NCI-H526 (cell line): Measurements from ENCODE around the gene CCDC8.
"Not testable (repeated sequence)": the region's sequence is repeated elsewhere in the genome, so short reads cannot be mapped to it uniquely, and the experiment has no call there.

Source experiments
- DNase-seq, 2 experiments: peaks; one replicate each; lab custom pipeline; 2025; lab: John Stamatoyannopoulos, UW

The CCDC8 gene

DNA sequence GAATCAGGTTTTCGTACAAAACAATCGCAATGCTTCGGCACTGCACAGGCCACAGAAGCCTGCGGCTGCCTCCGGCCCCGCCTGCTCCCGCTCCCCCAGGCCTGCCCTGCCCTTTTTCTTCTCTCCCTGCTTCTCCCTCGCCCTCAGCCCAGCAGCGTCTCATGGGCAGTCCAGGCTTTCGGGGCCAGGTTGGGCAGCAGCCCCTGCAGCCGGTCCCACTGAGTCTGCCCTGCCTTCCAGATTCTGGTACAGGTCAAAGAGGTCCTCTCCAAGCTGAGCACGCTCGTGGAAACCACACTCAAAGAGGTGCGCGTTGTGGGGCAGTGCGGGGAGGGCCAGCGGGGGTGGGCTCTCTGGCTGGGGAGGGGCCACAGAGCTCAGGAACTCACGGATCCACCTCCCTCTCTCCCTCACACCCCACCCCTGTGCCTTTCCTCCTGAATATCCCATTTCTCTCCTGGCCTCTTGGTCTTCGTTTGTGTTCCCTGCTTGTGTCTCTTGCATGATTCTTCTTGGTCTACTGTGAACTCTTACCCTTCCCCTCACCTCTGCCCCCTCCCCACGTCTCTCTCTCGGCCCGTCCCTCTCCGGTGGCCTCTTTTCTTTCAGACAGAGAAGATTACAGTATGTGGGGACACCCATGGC is 30.1 kb downstream of the CCDC8 start:
- no peak for DNase-seq

DNA sequence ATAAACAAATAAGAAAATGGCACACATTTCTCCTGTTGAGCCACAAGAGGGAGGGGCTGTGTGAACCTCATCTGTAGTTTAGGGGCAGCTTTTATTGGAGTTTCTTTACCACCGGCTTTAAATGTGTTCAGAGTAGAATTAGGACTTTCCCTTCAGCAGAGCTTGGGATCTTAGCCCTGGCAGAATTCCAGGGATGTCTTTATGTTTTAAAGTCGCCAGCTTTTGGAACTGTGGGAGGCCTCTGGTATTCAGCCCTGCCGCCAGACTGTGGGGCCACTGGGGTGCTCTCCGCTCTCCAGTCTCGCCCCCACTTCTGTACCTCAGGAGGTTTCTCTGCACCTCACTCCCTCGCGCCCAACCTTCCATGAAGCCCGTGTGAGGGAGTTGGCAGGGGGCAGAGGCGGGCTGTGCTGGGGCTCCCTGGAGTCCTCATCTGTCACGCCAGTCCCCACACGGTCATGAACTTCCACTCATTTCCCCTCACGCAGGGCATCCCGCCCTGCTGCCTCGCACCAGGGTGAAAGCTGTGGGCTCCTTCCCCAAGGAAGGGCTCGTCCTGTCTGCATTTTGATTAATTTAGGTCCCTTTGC is 31.5 kb downstream of the CCDC8 start:
- DNase-seq = no peak

DNA sequence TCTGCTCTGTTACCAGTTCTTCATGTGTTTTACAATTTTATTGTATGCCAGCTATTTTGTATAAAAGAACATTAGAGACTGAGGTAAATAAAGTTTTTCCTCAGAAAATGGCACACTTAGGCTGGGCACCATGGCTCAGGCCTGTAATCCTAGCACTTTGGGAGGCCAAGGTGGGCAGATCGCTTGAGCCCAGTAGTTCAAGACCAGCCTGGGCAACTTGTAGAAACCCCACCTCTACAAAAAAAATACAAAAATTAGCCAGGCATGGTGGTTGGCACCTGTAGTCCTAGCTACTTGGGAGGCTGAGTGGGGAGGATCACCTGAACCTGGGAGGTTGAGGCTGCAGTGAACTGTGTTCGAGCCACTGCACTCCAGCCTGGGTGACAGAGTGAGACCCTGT is 32.0 kb downstream of the CCDC8 start:
- DNase-seq = no peak

DNA sequence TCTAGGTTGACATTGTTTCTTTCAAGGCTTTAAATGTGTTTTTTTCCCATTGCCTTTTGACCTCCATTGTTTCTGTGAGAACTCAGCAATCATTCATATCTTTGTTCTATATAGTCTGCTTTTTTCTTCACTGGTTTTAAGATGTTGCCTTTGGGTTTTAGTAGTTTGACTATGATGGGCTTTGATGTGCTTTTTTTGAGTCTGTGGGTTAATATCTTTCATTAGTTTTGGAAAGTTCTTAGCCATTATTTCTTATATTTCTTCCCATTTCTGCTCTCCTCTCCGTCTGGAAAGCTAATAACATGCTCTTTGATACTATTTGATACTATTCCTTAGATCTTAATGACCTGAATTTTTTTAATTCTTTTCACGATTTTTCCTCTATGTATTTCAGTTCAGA is 32.7 kb downstream of the CCDC8 start:
- no peak for DNase-seq

DNA sequence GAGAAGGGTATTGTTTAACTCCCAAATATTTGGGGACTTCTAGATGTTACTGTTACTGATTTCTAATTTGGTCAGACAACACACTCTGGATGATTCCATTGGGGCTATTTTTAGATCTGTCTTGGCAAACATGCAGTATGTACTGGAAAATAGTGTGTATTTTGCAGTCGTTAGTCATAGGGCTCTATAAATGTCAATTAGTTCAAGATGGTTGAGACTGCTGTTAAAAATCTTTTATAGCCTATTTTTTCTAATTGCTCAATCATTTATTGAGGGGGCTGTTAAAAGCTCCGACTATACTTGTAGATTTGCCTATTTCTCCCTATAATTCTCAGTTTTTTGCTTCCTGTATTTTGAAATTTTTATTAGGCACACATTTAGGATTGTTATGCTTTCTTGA is 35.1 kb downstream of the CCDC8 start:
- no peak for DNase-seq

DNA sequence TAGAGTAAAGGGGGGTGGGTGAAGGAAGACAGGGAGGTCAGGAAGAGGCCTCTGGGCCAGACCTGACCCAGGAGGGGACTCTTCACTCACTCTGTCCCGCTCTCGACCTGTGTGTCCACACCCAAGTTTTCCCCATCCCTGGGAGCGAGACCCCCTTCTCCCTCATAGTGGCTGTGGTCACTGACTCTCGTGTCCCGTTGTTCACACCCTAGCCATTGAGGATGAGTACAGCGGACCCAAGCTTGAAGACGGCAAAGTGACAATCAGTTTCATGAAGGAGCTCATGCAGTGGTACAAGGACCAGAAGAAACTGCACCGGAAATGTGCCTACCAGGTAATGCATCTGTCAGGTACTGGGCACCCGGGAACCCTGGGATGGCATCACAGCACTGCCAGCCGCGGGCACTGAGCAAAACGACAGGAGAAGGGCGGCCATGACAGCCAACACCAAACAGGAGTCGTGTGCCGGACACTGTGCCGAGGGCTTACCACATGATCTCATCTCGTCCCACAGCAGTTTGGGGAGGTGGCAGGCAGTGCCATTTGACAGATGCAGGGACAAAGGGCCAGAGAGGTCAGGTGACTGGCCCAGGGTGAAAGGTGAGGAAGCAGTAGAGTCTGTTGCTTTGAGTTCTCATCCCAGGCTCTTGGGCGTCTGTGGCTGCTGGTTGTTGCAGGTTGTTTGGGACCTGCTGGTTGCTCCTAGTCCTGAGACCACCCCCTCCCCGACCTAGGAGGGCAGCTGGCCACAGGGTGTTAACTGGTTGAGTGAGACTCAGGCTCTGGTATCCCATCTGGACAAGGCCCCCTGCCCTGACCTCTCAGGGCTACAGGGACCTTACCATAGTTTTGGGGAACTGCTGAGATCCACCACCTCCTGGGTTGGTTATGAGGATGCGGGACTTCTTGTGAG is 36.9 kb downstream of the CCDC8 start:
- no peak for DNase-seq

DNA sequence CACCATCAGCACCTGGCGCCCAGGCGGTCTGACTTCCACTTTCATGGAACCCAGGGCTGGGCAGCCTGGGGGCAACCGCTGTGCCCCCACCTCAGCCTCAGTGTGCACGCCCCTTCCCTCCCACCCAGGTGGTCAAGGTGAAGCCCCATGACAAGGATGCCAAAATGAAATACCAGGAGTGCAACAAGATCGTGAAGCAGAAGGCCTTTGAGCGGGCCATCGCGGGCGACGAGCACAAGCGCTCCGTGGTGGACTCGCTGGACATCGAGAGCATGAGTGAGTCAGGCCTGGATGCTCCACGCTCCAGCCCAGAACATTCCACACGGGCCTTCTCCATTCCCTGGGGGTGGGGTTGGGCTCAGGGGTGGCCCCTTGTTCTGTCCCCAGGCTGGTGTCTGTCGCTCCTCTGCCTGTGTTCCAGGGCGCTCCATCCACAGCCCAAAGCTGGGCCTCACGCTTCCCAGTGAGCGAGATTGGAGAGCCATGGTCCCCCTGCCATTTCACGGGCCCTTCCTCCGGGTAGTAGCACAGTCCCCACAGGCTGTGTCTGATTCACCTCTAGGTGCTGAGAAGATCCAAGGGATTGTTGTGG is 37.8 kb downstream of the CCDC8 start:
- not testable (repeated sequence) for DNase-seq

DNA sequence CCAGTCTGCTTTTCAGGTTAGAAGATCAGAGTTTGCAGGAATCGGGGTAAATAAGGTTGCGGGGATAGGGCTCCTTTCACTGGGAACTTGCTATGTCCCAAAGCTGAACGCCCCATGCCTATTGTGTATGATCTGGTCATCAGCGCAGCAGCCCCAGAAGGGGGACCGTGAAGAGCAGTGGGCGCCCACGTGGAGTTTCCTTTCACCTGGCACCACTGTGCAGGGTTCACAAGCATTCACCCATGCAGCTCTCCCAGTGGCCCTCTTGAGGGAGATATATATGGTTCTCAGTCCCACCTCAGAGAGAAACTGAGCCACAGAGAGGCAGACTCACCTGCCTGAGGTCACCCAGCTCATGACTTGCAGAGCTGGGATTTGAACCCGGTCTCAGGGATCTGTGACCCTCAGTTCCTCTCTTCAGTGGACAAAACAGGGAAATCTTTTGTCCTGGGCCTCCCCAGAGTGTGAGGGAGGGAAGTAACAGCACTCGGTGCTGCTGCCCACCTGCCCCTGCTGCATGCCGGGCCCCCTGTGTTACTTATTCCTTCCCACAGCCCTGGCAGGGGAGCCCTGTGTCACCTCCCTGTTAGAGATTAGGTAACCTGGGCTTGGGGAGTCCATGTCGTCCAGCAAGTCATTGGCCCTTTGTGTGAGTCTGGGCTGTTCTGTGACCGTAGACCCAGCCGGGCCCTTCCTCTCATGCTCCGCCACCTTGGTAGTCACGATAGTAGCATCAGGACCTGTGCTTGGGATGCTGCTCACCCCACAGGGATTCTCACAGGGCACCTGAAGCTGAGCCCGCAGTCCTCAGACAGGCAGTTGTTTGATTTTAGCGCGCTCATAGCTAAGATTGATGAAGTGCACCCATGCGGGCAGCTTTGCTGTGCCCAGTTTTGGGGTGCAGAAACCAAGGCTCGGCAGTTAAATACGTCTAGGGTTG is 38.6 kb downstream of the CCDC8 start:
- DNase-seq = no peak

DNA sequence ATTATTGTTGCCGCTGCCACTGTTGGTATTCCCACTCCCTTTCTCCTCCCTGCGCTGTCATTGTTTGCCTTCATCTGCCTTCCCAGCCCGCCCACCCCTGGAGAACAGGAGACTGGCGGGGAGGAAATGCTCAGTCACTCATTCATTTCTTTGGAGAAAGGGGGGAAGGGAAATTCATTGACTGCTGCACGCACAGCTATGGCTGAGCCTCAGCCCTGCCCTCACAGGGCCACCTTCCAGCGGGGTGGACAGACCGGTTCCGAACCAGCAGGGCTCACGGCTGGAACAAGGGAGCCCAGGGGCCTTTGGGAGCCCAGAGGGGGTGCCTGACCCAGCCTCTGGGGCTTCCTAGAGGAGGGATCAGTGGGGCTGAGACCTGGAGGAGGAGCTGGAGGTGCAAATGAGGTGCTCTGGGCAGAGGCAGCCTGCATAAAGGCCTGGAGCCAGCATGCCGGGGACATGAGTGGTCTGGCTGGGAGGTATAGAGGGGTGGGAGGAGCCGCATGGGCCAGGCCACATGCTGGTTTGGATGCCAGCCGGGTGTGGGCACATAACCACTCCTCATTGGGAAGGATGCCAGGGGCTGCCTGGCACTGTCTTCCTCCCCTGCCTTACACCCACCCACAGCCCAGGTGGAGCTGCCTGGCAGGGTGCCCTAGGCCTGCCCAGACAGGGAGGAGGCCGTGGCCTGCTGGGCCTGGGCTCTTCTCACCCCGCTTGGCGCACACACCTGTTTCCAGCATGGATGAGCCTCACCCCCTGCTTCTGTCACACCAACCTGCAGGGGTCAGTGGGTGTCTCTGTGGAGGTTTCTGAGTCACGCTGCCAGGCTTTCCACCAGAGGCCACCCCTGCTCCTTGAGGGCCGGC is 39.6 kb downstream of the CCDC8 start:
- no peak for DNase-seq

DNA sequence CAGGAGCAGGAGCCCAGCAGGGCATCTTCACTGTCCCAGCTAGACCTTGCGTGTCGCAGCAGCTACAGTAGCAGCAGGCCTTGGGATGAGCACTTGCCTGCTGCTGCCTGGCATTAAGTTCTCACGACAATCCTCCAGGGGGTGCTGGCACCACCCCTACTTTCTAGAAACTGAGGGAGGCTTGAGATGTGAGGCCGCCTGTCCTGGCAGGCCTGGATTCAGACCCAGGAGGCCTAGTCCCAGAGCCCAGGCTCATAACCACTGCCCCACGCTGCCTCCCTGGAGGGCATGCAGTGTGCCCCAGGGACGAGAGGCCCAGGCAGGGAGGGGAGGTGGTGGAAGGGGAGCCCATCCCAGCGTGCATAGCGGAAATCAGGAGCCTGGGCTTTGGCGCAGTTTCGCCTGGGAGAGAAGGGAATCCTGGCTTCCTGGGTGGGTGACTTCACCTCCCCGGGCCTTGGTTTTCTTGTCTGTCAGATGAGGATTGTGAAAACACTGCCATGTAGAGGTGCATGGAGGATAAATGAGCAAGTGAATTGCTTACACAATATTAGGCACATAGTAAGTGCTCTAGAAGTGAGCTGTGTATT is 40.4 kb downstream of the CCDC8 start:
- no peak for DNase-seq

DNA sequence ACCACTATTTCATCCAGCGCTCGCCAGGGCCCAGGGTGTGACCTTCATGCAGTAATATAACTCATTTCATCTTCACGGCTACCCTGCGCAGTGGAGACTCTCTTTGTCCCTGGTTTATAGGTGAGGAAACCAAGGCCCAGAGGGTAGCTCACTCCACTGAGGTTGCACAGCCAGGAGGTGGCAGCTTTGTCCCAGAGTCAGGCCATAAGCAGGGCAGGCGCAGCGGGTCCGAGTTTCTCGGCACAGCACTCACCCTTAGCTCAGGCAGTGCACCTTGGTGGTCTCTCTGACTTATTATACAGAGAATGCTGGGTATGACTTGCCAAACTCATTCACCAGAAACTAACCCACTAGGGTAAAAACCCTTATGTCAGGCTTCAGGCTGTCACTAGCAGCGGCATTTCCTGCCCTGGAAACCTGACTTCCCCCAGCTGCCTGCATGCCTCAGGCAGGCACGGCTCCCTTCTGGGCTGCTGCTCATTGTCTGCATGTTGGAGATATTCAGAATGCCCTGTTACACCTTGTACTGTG is 41.9 kb downstream of the CCDC8 start:
- DNase-seq = no peak

DNA sequence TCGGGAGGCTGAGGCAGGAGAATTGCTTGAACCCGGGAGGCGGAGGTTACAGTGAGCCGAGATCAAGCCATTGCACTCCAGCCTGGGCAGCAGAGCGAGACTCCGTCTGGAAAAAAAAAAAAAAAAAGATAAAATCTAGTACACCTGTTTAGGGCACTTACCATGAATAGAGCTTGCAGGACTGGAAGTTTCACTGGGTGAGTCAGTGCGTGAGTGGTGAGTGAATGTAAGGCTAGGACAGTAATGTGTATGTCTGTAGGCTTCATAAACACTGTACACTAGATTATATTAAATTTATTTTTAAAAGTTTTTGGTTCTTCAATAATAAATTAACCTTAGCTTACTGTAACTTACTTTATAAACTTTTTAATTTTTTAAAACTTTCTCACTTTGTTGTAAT is 43.5 kb downstream of the CCDC8 start:
- no peak for DNase-seq

DNA sequence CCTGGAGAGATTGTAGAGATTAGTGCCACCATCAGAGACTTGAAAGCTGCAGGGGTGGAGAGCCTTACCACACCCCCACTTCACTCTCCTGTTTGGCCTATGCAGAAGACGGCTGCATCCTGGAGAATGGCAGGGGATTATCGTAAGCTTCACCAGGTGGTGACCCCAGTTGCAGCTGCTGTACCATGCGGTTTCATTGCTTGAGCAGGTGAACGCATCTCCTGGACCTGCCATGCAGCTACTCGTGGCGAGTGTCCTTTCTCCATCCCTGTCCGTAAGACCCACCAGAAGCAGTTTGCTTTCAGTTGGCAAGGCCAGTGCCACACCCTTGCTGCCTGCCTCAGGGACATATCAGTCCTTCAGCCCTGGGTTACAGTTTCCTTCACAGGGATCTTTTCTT is 45.2 kb downstream of the CCDC8 start:
- no peak for DNase-seq

DNA sequence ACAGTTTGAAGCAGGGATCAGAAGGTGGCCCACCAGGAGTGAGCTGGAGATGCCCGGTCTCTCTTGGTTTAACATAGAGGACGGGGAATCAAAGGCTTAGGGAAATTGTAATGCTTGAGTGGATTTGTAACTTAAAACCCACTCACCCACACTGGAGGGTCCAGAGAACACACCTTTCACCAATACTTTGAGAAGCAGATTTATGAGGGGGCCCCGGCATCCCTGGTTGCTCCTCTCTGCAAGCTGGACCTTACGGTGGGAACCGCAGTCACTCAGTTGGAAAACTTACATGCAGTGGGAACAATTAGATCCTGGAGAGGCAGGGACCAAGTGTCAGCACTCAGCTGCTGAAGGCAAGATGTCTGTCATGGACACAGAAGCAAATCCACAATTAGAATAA is 45.9 kb downstream of the CCDC8 start:
- DNase-seq = no peak

DNA sequence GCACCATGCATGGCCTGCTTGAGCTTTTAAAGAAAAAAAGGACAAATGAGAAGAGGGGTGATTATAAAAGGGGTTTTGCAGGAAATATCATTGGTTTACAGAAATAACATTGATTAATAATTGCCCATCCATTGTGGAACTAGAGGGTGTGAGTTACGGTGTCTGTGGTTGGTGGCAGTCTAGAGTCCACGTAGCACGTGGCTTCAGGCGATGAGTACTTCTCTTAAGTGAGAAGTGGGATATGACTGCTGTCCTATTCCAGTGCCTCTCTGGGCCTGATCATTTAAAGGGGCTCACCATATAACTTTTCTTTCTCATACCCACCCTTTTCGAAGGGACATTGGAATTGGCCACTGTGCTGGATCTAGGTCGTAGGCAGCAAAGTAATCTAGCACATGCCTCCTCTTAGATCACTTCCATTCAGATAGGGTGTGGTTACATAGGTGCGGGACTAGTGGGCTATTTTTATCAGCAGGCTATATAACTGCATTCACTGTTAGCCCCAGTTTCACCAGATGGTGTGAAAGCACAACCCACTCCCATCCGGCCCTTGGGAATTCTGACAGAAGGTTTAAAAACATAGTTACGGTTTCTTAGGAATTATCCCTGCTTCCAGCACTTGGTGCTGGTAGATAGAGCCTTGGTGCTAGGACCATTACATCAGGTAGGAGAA is 46.6 kb downstream of the CCDC8 start:
- DNase-seq = no peak

DNA sequence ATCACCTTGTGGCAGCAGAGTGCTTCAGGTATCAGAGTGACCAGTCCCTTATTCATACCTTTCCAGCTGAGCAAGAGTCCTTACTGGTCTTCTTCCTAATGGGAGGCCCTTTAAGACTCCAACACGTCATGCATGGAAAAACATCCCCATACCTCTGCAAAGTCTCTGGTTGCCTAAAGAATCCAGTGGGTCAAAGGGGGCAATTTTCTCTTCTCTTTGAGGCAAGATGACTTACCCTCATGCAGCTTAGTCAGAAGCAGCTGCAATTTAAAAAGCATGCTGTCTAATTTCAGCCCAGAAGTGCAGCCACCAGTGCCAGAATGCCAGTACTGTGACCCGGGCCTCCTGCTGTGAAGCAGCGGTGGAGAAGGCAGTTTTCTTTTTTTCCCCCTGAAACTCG is 47.8 kb downstream of the CCDC8 start:
- no peak for DNase-seq

DNA sequence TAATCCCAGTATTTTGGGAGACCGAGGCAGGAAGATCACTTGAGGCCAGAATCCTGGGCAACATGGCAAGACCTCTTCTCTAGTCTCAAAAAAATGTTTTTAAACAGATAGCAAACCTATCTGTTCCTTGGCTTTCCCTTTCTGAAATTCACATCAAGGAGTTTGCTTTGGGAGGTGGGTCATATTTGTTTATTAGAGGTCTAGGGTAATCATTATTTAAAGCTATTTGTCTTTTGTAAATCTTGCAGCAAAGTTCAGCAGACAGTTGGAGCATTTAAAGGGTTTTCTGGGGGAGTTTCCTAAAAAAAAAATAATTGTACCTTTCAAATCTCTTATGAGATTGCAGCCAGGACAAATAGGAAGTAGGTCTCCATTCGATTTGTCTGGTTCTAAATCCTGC is 49.0 kb downstream of the CCDC8 start:
- DNase-seq = no peak

DNA sequence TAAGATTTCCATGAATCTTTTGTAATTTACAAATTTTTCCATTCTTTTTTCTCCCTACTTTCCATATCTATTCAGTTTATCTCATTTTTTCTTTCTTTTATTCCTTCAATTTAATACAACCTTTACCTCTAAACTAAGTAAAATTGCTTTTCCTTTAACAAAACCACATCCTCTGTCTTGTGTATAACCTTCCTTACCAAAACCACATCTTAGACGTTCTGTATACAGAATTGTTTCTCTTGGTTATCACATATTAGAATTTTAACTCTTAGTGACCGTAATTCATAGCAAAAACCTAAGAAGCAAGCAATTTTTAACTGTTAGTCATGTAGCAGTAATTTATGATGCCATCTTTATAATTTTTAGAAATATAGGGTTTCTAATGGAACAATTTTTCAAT is 51.4 kb downstream of the CCDC8 start:
- no peak for DNase-seq
